Gastroesophageal sphincter (tissue), 3 donors: ENCODE measurements around the gene SLC25A40.

Experiments used
- CTCF ChIP-seq, 4 experiments: fragments of 200-600 bp in 2 of 4; fragments of 450-650 bp in 2 of 4; sonication (generic) in 1 of 4; IDR thresholded peaks; one replicate each; pipeline ENCODE4 v1.5.1; 2017 to 2019; ENCODE audit warnings: antibody characterized with exemption in 4 of 4, mild to moderate bottlenecking in 2 of 4, moderate library complexity in 2 of 4
- POLR2A ChIP-seq, 2 donors: fragments of 450-650 bp; IDR thresholded peaks; one replicate each; pipeline ENCODE4 v1.6.1; 2017; ENCODE audit warnings: antibody characterized with exemption in 2 of 2, mild to moderate bottlenecking in 2 of 2, moderate library complexity in 1 of 2
- POLR2AphosphoS5 ChIP-seq: sonication (generic); formaldehyde crosslinking; IDR thresholded peaks from one replicate; pipeline ENCODE4 v1.6.1; 2017; ENCODE audit warnings: antibody characterized with exemption

- TF ChIP-seq POLR2A (IDR thresholded peaks at IDR 0.05) (no peak), CTCF (IDR thresholded peaks at IDR 0.05) (no peak), POLR2AphosphoS5 (no peak)
Observed at GRCh38 chr7:87853237-87853864, 22.8 kb downstream of the SLC25A40 start.
